ENCODE results near the gene HTRA2. TPM values are rescaled to one million over a fixed set of nuclear protein-coding genes. Genes with fewer than 3 reads are reported as not detected.

The HTRA2 gene
- total and polyA plus RNA-seq, 9 of the 15 experiments (the other 6 are each of a cell fraction or from before 2014, with no cell fraction given), result 54.2 to 71.2 (median 65.8) TPM

GRCh38 chr2:74507145-74507925 lies 22.4 kb upstream of the HTRA2 start, which contains the start of gene PCGF1 (continued):
- TF ChIP-seq CHD7 (IDR thresholded peaks at IDR 0.05; ENCODE audit: low read depth, low read length), result no peak
- TF ChIP-seq KLF6 (CRISPR knock-in tag; IDR thresholded peaks at IDR 0.05; ENCODE audit: borderline replicate concordance), result 0 out of 2 replicates have a peak, but pooled peaks have one; percentile 2
- no peak for TF ChIP-seq SNAPC5 (CRISPR knock-in tag; IDR thresholded peaks at IDR 0.05)
- TF ChIP-seq ZNF561 (CRISPR knock-in tag; conservative IDR thresholded peaks at IDR 0.05), result no peak
- TF ChIP-seq CREBBP (IDR thresholded peaks at IDR 0.05; ENCODE audit: low read depth, low read length), result no peak
- TF ChIP-seq CBFA2T2 (conservative IDR thresholded peaks at IDR 0.05), result no peak
- TF ChIP-seq OTX1 (CRISPR knock-in tag; IDR thresholded peaks at IDR 0.05), result peak; percentile 65; the same call in 1 of the 2 replicates
- TF ChIP-seq ZNF121 (CRISPR knock-in tag; conservative IDR thresholded peaks at IDR 0.05), result no peak
- peak; percentile 80 for TF ChIP-seq LCOR (CRISPR knock-in tag; IDR thresholded peaks at IDR 0.05)
- TF ChIP-seq HMGXB4 (CRISPR knock-in tag; IDR thresholded peaks at IDR 0.05), result peak; percentile 63; the same call in 1 of the 2 replicates
- TF ChIP-seq EZH2 (IDR thresholded peaks at IDR 0.05; ENCODE audit: borderline replicate concordance, low read depth, low read length), result no peak
- TF ChIP-seq NFE2 (IDR thresholded peaks at IDR 0.05; ENCODE audit: low read depth), result 0 out of 2 replicates have a peak, but pooled peaks have one; percentile 2
- TF ChIP-seq TCF3 (CRISPR knock-in tag; IDR thresholded peaks at IDR 0.05), result peak; percentile 4
- no peak for TF ChIP-seq PYGO2 (tag; IDR thresholded peaks at IDR 0.05)
- no peak for TF ChIP-seq GABPB2 (CRISPR knock-in tag; conservative IDR thresholded peaks at IDR 0.05)

All from K562 (cell line).